ENCODE data around the gene CYP26A1.

GRCh38 chr10:93087846-93088245, 14.2 kb downstream of the CYP26A1 start:
- TF ChIP-seq CTCF (IDR thresholded peaks at IDR 0.05) = no peak
- no peak for TF ChIP-seq POLR2A (IDR thresholded peaks at IDR 0.05)
- no peak for TF ChIP-seq POLR2AphosphoS5 (IDR thresholded peaks at IDR 0.05)
